OCI-LY7 (cell line): ENCODE measurements around the gene MALRD1. TPM values are rescaled to one million over a fixed set of nuclear protein-coding genes. Genes with fewer than 3 reads are reported as not detected.

Source experiments
- BruUV-seq: library from RNA; stranded (reverse); fragments of 400-500 nt; replicated peaks from 2 replicates; lab custom pipeline; 2021; lab: Mats Ljungman, UMichigan
- CTCF ChIA-PET: fragments of 300-600 bp; sonication (Branson Sonifier 250); formaldehyde crosslinking; loops from one replicate; lab custom pipeline; 2022; ENCODE audit warnings: antibody characterized with exemption; ENCODE audit not compliant: unreplicated experiment; lab: Charles Lee
- POLR2A ChIA-PET: fragments of 300-600 bp; sonication (Branson Sonifier 250); formaldehyde crosslinking; loops from one replicate; lab custom pipeline; 2022; ENCODE audit warnings: antibody characterized with exemption; lab: Charles Lee
- DNase-seq: peaks from one replicate; pipeline ENCODE4 v3.0.0-alpha.2; 2015; ENCODE audit warnings: low spot score
- H2AFZ ChIP-seq: fragments of 200-600 bp; sonication (generic), shearing (Covaris generic); 2 replicates; pipeline ENCODE4 v1.6.1; 2014; ENCODE audit warnings: mild to moderate bottlenecking, antibody characterized with exemption, low read length, moderate library complexity
- H3K27ac ChIP-seq: fragments of 200-600 bp; sonication (generic); 2 replicates; pipeline ENCODE4 v1.5.1; 2014; ENCODE audit warnings: mixed run types, low read depth, mild to moderate bottlenecking, moderate library complexity, low read length, inconsistent platforms; ENCODE audit not compliant: poor library complexity, severe bottlenecking
- H3K36me3 ChIP-seq: fragments of 200-600 bp; sonication (generic); 2 replicates; pipeline ENCODE4 v1.6.1; 2014; ENCODE audit warnings: mild to moderate bottlenecking, antibody characterized with exemption, low read length, moderate library complexity, mixed read lengths; ENCODE audit not compliant: insufficient read depth
- H3K4me1 ChIP-seq: fragments of 200-600 bp; sonication (generic); 2 replicates; pipeline ENCODE4 v1.5.1; 2014; ENCODE audit warnings: mild to moderate bottlenecking, low read length; ENCODE audit not compliant: insufficient read depth, poor library complexity, severe bottlenecking
- H3K4me2 ChIP-seq: fragments of 200-600 bp; sonication (generic); 2 replicates; pipeline ENCODE4 v1.6.1; 2014; ENCODE audit warnings: mild to moderate bottlenecking, low read length
- H3K4me3 ChIP-seq: fragments of 200-600 bp; sonication (generic); 2 replicates; pipeline ENCODE4 v1.5.1; 2014; ENCODE audit warnings: mild to moderate bottlenecking, low read depth, low read length; ENCODE audit not compliant: poor library complexity, severe bottlenecking
- H3K79me2 ChIP-seq: fragments of 200-600 bp; sonication (generic); 2 replicates; pipeline ENCODE4 v1.6.1; 2016; ENCODE audit warnings: low read depth, mild to moderate bottlenecking, low read length, moderate library complexity, mixed read lengths; ENCODE audit not compliant: insufficient read depth
- H3K9me2 ChIP-seq: fragments of 200-600 bp; sonication (generic); 2 replicates; pipeline ENCODE4 v1.6.1; 2016; ENCODE audit warnings: mild to moderate bottlenecking, low read length, mixed read lengths; ENCODE audit not compliant: insufficient read depth
- H3K9me3 ChIP-seq: fragments of 200-600 bp; sonication (generic); 2 replicates; pipeline ENCODE4 v1.6.1; 2014; ENCODE audit warnings: mild to moderate bottlenecking, mixed run types, low read length, mixed read lengths
- H4K20me1 ChIP-seq: fragments of 200-600 bp; sonication (generic); 2 replicates; pipeline ENCODE4 v1.6.1; 2014; ENCODE audit warnings: mild to moderate bottlenecking, antibody characterized with exemption, low read length, moderate library complexity, mixed read lengths; ENCODE audit not compliant: insufficient read depth
- CTCF ChIP-seq: fragments of 200-600 bp; sonication (generic); conservative IDR thresholded peaks from 2 replicates; pipeline ENCODE4 v1.5.1; 2014; ENCODE audit warnings: mild to moderate bottlenecking, antibody characterized with exemption, low read length, moderate library complexity, mixed read lengths
- EZH2phosphoT487 ChIP-seq: fragments of 200-600 bp; sonication (generic); IDR thresholded peaks from 2 replicates; pipeline ENCODE4 v1.6.1; 2018; ENCODE audit warnings: low read depth, borderline replicate concordance, mild to moderate bottlenecking, mixed run types, antibody characterized with exemption, low read length, moderate library complexity, mixed read lengths
- intact Hi-C: fragments of 100-400 bp; cut with micrococcal nuclease; formaldehyde crosslinking; loops from one replicate; pipeline ENCODE4 v1.10.0; 2022; ENCODE audit not compliant: unreplicated experiment
- total RNA-seq, 2 experiments: library from RNA; depleted of rRNA in 1 of 2; stranded (reverse); fragments of >200 nt in 1 of 2; shearing (Covaris generic) in 1 of 2; gene quantifications; 2 replicates each; pipeline ENCODE4 v1.2.3, GENCODE V29; 2014 to 2022

MALRD1 gene
- total RNA-seq, 2 experiments from 2014 or later: not detected

GRCh38 chr10:19659920-19660655, 611.5 kb downstream of the MALRD1 start:
- no TSS peak for BruUV-seq
- Histone ChIP-seq H2AFZ (no peak overlapping the region), H3K4me3 (no peak overlapping the region), H3K4me1 (no peaks in the 10 kb centered on the region), H3K9me2 (no peaks in the 10 kb centered on the region), H3K9me3 (no peaks in the 10 kb centered on the region), H3K36me3 (no peaks in the 10 kb centered on the region), H3K79me2 (no peaks in the 10 kb centered on the region), H4K20me1 (no peaks in the 10 kb centered on the region), H3K4me2 (no peak overlapping the region), H3K27ac (no peak overlapping the region)
- DNase-seq: no peak
- ChIA-PET CTCF (no interaction called here), POLR2A (no interaction called here)
- no peak for TF ChIP-seq CTCF
- TF ChIP-seq EZH2phosphoT487: no peak
- intact Hi-C loops: no loop called here

GRCh38 chr10:19663344-19663743, 614.7 kb downstream of the MALRD1 start:
- Histone ChIP-seq H3K9me3 (no peaks in the 10 kb centered on the region), H3K79me2 (no peaks in the 10 kb centered on the region), H3K4me3 (no peak overlapping the region), H3K4me2 (no peak overlapping the region), H4K20me1 (no peaks in the 10 kb centered on the region), H3K27ac (no peak overlapping the region), H3K4me1 (no peaks in the 10 kb centered on the region), H3K9me2 (no peaks in the 10 kb centered on the region), H3K36me3 (no peaks in the 10 kb centered on the region), H2AFZ (no peak overlapping the region)
- no TSS peak for BruUV-seq
- CTCF ChIA-PET: no interaction called here
- intact Hi-C loops: no loop called here
- TF ChIP-seq CTCF: no peak
- no peak for TF ChIP-seq EZH2phosphoT487
- POLR2A ChIA-PET: interaction anchor here (0.5 to 0.6 kb wide), 2 partner anchors 207 to 1166 kb away, joined by 5 to 8 read pairs; no protein-coding TSS in a partner anchor
- no peak for DNase-seq

- DNase-seq: no peak
- intact Hi-C loops: no loop called here
- Histone ChIP-seq H3K9me3 (no peaks in the 10 kb centered on the region), H3K36me3 (no peaks in the 10 kb centered on the region), H2AFZ (no peak overlapping the region), H3K4me2 (no peak overlapping the region), H4K20me1 (no peaks in the 10 kb centered on the region), H3K4me1 (no peaks in the 10 kb centered on the region), H3K79me2 (no peaks in the 10 kb centered on the region), H3K4me3 (no peak overlapping the region), H3K9me2 (no peaks in the 10 kb centered on the region), H3K27ac (no peak overlapping the region)
- TF ChIP-seq CTCF (no peak), EZH2phosphoT487 (no peak)
- BruUV-seq: no TSS peak
- ChIA-PET POLR2A (no interaction called here), CTCF (no interaction called here)
Observed at GRCh38 chr10:19668116-19668515, 619.5 kb downstream of the MALRD1 start.
